ENCODE results near the gene CDH4. TPM values are rescaled to one million over a fixed set of nuclear protein-coding genes. Genes with fewer than 3 reads are reported as not detected.

Gene CDH4
- total RNA-seq, 2 donors from 2014 or later, result 0.05 to 2.2 TPM

DNA sequence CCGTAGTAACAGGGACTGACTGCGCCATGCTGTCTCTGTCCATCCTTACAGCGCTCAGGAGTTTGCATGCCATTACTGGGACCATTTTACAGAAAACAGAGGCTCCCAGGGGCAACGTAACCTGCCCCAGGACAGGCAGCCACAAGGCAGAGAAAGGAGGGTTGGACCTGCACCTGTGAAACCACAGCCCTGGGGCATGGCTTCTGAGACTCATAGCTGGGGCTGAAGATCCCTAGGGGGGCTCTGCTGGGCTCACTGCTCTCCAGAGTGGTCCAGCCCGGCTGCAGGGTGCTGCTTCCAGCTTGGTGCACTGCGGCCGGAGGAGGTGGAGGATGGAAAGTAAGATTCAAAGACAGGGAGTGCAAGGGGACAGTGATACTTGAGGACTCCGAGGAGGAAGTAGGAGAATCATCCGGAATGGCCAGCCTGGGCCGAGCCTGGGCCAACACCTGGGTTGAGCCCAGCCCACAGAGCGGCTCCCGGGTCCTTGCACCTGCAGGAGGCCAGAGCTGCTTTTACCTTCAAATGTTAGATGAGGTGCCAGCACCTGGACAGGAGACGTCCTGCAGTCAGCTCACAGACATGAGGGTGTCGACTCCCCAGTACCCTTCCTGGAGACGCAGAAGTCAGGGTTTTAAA lies 183.2 kb downstream of the CDH4 start:
- DNase-seq (ENCODE audit: low spot score), result no peak
- H3K36me3 ChIP-seq, result no peaks in the 10 kb centered on the region
- 85% methylated on average over 15 of the region's 15 CpGs for WGBS
- no peak overlapping the region for H3K27ac ChIP-seq
- intact Hi-C loops (cut with DNase I), result no loop called here
- H3K4me3 ChIP-seq, result no peak overlapping the region
- TF ChIP-seq POLR2AphosphoS5 (IDR thresholded peaks at IDR 0.05) (no peak), POLR2A (IDR thresholded peaks at IDR 0.05) (no peak)
- TF ChIP-seq, protein P1, sequence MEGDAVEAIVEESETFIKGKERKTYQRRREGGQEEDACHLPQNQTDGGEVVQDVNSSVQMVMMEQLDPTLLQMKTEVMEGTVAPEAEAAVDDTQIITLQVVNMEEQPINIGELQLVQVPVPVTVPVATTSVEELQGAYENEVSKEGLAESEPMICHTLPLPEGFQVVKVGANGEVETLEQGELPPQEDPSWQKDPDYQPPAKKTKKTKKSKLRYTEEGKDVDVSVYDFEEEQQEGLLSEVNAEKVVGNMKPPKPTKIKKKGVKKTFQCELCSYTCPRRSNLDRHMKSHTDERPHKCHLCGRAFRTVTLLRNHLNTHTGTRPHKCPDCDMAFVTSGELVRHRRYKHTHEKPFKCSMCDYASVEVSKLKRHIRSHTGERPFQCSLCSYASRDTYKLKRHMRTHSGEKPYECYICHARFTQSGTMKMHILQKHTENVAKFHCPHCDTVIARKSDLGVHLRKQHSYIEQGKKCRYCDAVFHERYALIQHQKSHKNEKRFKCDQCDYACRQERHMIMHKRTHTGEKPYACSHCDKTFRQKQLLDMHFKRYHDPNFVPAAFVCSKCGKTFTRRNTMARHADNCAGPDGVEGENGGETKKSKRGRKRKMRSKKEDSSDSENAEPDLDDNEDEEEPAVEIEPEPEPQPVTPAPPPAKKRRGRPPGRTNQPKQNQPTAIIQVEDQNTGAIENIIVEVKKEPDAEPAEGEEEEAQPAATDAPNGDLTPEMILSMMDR (IDR thresholded peaks at IDR 0.05), result no peak
- H3K4me1 ChIP-seq (replicated peaks), result no peaks in the 10 kb centered on the region
- H3K9me3 ChIP-seq, result no peaks in the 10 kb centered on the region
- H3K27me3 ChIP-seq (replicated peaks; ENCODE audit: insufficient read depth), result no peaks in the 10 kb centered on the region

DNA sequence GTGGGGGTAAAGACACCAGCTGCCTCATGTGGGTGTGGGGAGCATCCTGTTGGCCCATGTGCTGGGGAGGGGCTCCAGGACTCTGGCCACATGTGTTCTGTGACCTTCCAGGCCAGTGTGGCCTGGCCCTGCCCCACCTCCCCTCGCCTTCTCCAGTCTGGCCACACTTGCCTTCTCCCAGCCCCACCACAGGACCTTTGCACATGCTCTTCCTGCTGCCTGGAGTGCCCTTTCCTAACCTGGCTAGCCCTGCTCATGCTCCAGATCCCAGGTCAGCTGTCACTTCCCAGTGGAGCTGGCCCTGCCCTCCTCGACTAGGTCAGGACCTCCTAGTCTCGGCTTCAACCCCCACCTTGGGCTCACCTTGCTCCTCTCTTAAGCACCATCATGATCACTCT lies 183.8 kb downstream of the CDH4 start:
- no peak overlapping the region for H3K4me3 ChIP-seq
- H3K9me3 ChIP-seq, result no peaks in the 10 kb centered on the region
- WGBS, result 88% methylated on average over 3 of the region's 3 CpGs
- intact Hi-C loops (cut with DNase I), result no loop called here
- no peaks in the 10 kb centered on the region for H3K27me3 ChIP-seq (replicated peaks; ENCODE audit: insufficient read depth)
- no peaks in the 10 kb centered on the region for H3K4me1 ChIP-seq (replicated peaks)
- no peak overlapping the region for H3K27ac ChIP-seq
- TF ChIP-seq POLR2A (IDR thresholded peaks at IDR 0.05), result no peak
- TF ChIP-seq, protein P1 (IDR thresholded peaks at IDR 0.05), result no peak
- TF ChIP-seq POLR2AphosphoS5 (IDR thresholded peaks at IDR 0.05), result no peak
- no peak for DNase-seq (ENCODE audit: low spot score)
- H3K36me3 ChIP-seq, result no peaks in the 10 kb centered on the region

DNA sequence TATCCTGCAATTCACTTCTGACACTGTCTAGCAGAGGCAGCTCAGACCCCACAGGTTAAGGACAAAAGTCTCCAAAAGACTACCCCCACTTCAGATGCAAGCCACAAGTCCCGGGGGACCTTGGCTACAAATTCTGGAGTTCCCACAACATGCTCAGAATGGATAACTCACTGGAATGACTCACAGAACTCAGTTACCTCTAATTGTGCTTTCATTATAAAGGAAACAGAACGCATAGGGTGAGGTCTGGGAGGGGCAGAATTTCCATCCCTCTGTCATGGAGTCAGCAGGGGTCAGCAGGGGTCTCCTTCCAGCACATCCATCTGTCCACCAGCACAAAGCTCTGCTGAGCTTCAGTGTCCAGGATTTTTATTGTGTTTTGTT lies 184.2 kb downstream of the CDH4 start:
- intact Hi-C loops (cut with DNase I), result no loop called here
- DNase-seq (ENCODE audit: low spot score), result no peak
- Histone ChIP-seq H3K9me3 (no peaks in the 10 kb centered on the region), H3K4me3 (no peak overlapping the region), H3K4me1 (replicated peaks) (no peaks in the 10 kb centered on the region), H3K27ac (no peak overlapping the region), H3K27me3 (replicated peaks; ENCODE audit: insufficient read depth) (no peaks in the 10 kb centered on the region), H3K36me3 (no peaks in the 10 kb centered on the region)
- TF ChIP-seq, protein P1 (IDR thresholded peaks at IDR 0.05), result no peak
- TF ChIP-seq POLR2AphosphoS5 (IDR thresholded peaks at IDR 0.05), result no peak
- TF ChIP-seq POLR2A (IDR thresholded peaks at IDR 0.05), result no peak
- WGBS, result 60% methylated on average over 2 of the region's 2 CpGs

DNA sequence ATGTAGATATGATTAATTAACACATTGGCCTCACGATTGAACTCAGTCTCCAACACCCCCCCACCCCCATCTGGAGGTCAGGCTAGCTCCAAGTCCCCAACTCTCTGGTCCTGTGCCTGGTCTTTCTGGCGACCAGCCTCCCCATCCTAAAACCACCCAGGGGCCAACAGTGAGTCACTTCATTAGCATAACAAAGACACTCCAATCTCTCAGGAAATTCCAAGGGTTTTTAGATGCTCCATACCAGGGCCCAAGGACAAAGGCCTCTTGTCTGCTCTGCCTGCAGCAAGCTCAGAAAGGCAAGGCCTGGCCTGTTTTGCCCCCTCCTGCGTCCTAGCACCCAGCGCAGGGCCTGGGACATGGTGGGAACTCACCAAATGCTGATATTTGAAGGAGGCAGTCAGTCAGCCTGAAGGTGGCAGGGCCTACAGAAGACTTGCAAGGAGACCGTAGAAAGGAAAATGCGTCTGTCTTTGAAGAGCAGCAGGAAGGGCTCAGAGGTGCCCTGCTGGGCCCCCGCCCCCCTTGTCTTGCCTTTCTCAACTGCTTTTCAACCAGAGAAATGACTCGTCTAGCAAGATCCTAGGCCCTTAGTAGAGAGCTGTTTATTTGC lies 184.7 kb downstream of the CDH4 start:
- DNase-seq (ENCODE audit: low spot score), result no peak
- no peak overlapping the region for H3K4me3 ChIP-seq
- H3K36me3 ChIP-seq, result no peaks in the 10 kb centered on the region
- TF ChIP-seq POLR2A (IDR thresholded peaks at IDR 0.05) (no peak), POLR2AphosphoS5 (IDR thresholded peaks at IDR 0.05) (no peak)
- TF ChIP-seq, protein P1 (IDR thresholded peaks at IDR 0.05), result no peak
- no peaks in the 10 kb centered on the region for H3K4me1 ChIP-seq (replicated peaks)
- intact Hi-C loops (cut with DNase I), result no loop called here
- H3K27me3 ChIP-seq (replicated peaks; ENCODE audit: insufficient read depth), result no peaks in the 10 kb centered on the region
- no peak overlapping the region for H3K27ac ChIP-seq
- no peaks in the 10 kb centered on the region for H3K9me3 ChIP-seq
- 39% methylated on average over 8 of the region's 8 CpGs for WGBS

All from prostate gland (tissue), 2 donors.